Nephron (organoid): ENCODE measurements around the gene AFF3.

ENCODE experiments used
- H3K27ac Mint-ChIP-seq, 3 experiments: 2 replicates each; pipeline ENCODE4 v1.8.0; 2020; ENCODE audit warnings: mixed read lengths in 3 of 3, mild to moderate bottlenecking in 2 of 3, moderate library complexity in 1 of 3
- H3K27me3 Mint-ChIP-seq: 2 replicates; pipeline ENCODE4 v1.8.0; 2021; ENCODE audit warnings: low read depth, mild to moderate bottlenecking, moderate library complexity, mixed read lengths
- H3K36me3 Mint-ChIP-seq: 2 replicates; pipeline ENCODE4 v1.8.0; 2020; ENCODE audit warnings: low read depth, mixed read lengths
- H3K4me1 Mint-ChIP-seq: 2 replicates; pipeline ENCODE4 v1.8.0; 2020; ENCODE audit warnings: mixed read lengths
- H3K4me3 Mint-ChIP-seq, 3 experiments: 2 replicates each; pipeline ENCODE4 v1.8.0; 2020; ENCODE audit warnings: mild to moderate bottlenecking in 3 of 3, mixed read lengths in 3 of 3, moderate library complexity in 2 of 3
- H3K9me3 Mint-ChIP-seq: 2 replicates; pipeline ENCODE4 v1.8.0; 2020; ENCODE audit warnings: mixed read lengths
- CTCF ChIP-seq, 3 experiments: fragments of 200-600 bp; sonication (generic); IDR thresholded peaks; one replicate each; pipeline ENCODE4 v1.5.0; 2021; ENCODE audit warnings: antibody characterized with exemption in 3 of 3; ENCODE audit not compliant: unreplicated experiment in 3 of 3

The AFF3 gene

GRCh38 chr2:99711144-99711543, 431.2 kb downstream of the AFF3 start:
- peaks cover 77% of the 10 kb centered on the region for H3K4me1 Mint-ChIP-seq
- no peaks in the 10 kb centered on the region for H3K27me3 Mint-ChIP-seq
- peaks cover 31% of the 10 kb centered on the region for H3K36me3 Mint-ChIP-seq
- H3K9me3 Mint-ChIP-seq: no peaks in the 10 kb centered on the region
- peak overlapping the region in 1 of 3 experiments; percentile 15 for H3K4me3 Mint-ChIP-seq
- TF ChIP-seq CTCF (IDR thresholded peaks at IDR 0.05; ENCODE audit: unreplicated experiment in 3 of 3): no peak
- H3K27ac Mint-ChIP-seq: peak overlapping the region; percentile 42 to 66 (median 63)

- Mint-ChIP-seq H3K4me3 (no peak overlapping the region), H3K27ac (peak overlapping the region; percentile 42 to 66 (median 63)), H3K36me3 (peaks cover 27% of the 10 kb centered on the region), H3K9me3 (no peaks in the 10 kb centered on the region), H3K27me3 (no peaks in the 10 kb centered on the region), H3K4me1 (peaks cover 74% of the 10 kb centered on the region)
- TF ChIP-seq CTCF (IDR thresholded peaks at IDR 0.05; ENCODE audit: unreplicated experiment in 3 of 3): no peak
These were observed 431.7 kb downstream of the AFF3 start for GRCh38 chr2:99710721-99711120.

DNA sequence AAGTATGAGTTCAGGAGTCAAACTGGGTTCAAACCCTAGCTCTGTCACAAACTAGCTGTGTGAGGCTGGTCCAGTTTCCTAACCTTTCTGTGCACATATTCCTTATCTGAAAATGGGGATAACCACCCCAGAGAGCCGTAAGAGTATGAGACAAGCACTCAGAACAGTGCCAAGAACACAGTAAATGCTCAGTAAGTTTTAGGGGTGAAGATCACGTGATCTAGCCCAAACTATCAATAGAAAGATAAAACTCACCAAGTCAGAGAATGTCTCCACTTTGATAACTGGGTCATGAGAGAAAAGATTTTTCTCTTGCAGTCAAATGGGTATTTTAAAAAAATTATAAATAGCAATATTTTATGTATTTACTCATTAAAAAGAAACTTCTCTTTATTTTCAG, 433.2 kb downstream of the AFF3 start:
- Mint-ChIP-seq H3K27me3 (no peaks in the 10 kb centered on the region), H3K4me1 (peaks cover 72% of the 10 kb centered on the region), H3K9me3 (no peaks in the 10 kb centered on the region), H3K36me3 (peaks cover 23% of the 10 kb centered on the region), H3K4me3 (no peak overlapping the region), H3K27ac (peak overlapping the region in 2 of 3 experiments; percentile 66 to 93)
- TF ChIP-seq CTCF (IDR thresholded peaks at IDR 0.05; ENCODE audit: unreplicated experiment in 3 of 3): no peak

GRCh38 chr2:99708231-99708630, 434.2 kb downstream of the AFF3 start:
- H3K27me3 Mint-ChIP-seq: no peaks in the 10 kb centered on the region
- H3K9me3 Mint-ChIP-seq: no peaks in the 10 kb centered on the region
- no peak overlapping the region for H3K4me3 Mint-ChIP-seq
- peak overlapping the region; percentile 69 to 93 (median 87) for H3K27ac Mint-ChIP-seq
- no peak for TF ChIP-seq CTCF (IDR thresholded peaks at IDR 0.05; ENCODE audit: unreplicated experiment in 3 of 3)
- peaks cover 27% of the 10 kb centered on the region for H3K36me3 Mint-ChIP-seq
- peaks cover 68% of the 10 kb centered on the region for H3K4me1 Mint-ChIP-seq

DNA sequence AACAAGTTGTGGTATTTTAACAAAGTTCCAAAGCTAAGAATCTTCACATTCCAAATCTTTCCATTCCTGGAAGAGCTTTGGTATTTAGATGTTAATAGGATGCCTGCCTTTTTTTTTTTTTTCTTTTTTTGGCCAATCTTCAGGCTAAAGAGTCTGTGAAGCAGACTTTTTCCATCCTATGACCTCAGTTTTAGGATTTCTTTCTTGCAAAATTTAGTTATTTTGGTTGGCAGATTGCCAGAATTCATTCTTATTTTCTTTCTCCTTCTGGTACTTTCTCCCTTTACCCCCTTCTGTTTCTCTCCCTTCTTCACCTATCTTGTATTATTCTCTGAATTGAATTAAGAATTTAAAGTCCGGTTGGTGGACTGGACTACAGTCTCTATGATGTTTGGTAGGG, 434.8 kb downstream of the AFF3 start:
- TF ChIP-seq CTCF (IDR thresholded peaks at IDR 0.05; ENCODE audit: unreplicated experiment in 3 of 3): no peak
- Mint-ChIP-seq H3K27me3 (no peaks in the 10 kb centered on the region), H3K9me3 (no peaks in the 10 kb centered on the region), H3K36me3 (peaks cover 27% of the 10 kb centered on the region), H3K4me1 (peaks cover 68% of the 10 kb centered on the region), H3K4me3 (no peak overlapping the region), H3K27ac (peak overlapping the region; percentile 85 to 93 (median 87))

- Mint-ChIP-seq H3K27ac (peak overlapping the region; percentile 85 to 93 (median 87)), H3K36me3 (peaks cover 20% of the 10 kb centered on the region), H3K4me3 (peak overlapping the region in 2 of 3 experiments; percentile 36 to 63), H3K9me3 (no peaks in the 10 kb centered on the region), H3K27me3 (no peaks in the 10 kb centered on the region), H3K4me1 (peaks cover 62% of the 10 kb centered on the region)
- no peak for TF ChIP-seq CTCF (IDR thresholded peaks at IDR 0.05; ENCODE audit: unreplicated experiment in 3 of 3)
These were observed 435.7 kb downstream of the AFF3 start for GRCh38 chr2:99706735-99707134.
